DMS114 treated with DMSO at 0.1 percent for 48 hours (cell line): ENCODE measurements around the gene SHISA2.

Experiments
- DNase-seq: peaks from one replicate; lab custom pipeline; 2025; ENCODE audit not compliant: unreplicated experiment; lab: John Stamatoyannopoulos, UW

The SHISA2 gene

DNA sequence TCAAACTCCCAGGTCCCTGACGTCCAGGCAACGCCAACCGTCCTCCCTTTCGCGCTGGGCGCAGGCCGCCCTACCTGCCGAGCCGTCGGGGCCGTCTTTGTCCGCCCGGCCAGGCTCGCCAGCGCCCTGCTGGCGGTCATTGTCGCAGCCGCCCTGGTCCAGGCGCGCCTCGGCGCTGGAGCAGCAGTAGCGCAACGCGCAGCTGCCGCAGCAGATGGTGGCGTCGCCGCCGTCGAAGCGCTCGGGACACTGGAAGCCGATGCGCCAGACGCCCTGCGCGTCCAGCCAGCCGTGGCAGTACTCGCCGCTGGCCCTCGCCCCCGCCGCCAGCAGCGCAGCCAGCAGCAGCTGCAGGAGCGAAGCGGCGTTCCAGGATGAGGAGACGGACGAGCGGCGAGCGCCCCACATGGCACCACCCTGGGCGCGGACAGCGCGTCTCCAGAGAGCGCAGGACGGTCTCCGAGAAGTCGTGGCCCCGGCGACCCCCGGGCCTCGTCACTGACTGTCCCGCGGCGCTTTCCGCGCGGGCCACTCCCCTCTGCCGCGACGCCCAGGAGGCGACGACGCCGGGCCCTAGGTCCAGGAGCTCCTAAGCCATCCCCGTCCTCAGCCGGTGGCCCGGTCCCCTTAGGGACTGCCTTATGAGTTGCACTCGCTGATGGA lies 1.1 kb downstream of the SHISA2 start:
- peak; percentile 7 for DNase-seq

- no peak for DNase-seq
Measured at GRCh38 chr13:26048741-26049140, 3.1 kb downstream of the SHISA2 start.

DNA sequence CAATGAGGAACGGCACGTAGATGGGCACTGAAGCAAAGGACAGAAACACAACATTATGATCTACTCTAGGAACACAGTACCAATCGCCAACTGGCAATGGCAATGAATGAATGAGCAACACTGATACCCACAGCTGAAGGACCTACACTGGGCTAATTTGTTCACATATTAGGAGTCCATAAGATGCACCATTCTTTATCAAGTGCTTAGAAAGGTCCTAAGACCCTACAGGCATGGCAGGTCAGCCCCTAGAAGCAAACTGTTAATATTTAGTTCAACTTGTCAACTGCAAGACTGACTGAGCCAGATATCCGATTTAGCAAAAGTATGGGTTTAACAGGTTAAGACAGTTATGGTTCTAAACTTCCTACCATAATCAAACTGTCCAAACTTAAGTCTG lies 4.8 kb downstream of the SHISA2 start:
- DNase-seq: no peak

GRCh38 chr13:26046639-26047038 lies 5.2 kb downstream of the SHISA2 start:
- DNase-seq: no peak

DNA sequence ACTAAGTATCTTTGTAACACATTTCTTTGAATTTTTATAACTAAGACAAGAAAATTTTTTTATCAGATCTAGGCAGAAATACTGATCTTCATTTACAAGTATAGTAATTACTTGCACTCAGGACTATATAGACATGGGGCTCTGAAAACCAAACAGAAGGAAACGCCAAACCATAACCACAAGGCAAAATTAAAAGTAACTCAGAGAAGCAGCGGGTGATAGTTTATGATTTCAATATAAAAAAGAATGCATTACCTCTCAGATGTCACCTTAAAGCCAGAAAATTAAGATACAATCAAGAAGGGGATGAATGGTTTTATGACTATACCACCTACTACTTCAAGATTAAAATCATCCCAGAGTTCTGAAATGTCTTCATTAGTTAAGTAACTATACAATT lies 6.7 kb downstream of the SHISA2 start:
- DNase-seq: no peak

DNA sequence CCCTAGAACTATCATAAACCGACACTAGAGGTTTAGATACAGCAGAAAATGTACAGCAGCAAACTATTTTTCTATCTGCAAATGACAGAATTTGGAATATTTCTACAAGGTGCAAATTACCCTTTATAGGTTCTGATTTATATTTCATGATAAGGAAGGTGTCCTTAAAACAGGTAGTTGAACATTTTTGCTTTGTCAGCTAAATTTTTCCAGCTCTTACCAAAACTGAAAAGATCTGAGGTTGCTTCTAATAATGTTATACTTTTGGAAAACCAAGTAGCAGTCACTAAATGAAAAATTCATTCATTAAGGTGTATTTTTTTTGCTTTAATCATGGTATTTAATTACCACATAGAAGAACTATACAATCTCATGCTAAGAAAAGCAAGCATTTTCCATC lies 9.0 kb downstream of the SHISA2 start:
- DNase-seq: no peak

- no peak for DNase-seq
Measured at GRCh38 chr13:26041444-26041843, 10.4 kb downstream of the SHISA2 start.

GRCh38 chr13:26038931-26039475 lies 12.8 kb downstream of the SHISA2 start:
- DNase-seq: no peak

GRCh38 chr13:26037302-26037701 lies 14.5 kb downstream of the SHISA2 start:
- DNase-seq: no peak

DNA sequence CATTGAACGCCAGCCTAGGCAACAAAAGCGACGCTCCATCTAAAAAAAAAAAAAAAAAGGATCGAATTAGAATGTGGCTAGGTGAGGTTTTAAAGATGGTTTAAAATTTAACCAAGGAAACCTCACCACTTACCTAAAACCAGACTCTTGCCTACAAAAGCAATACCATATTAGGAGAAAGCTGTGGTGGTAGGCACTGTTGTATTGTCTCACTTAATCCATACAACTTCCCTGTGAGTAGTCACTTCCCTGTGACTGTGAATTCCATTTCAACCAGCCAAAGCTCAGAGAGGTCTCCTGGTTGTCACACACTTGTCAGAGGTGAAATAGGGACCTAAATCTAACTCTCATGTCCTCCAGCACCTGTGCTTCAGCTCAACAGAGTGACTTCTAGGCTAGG lies 15.4 kb downstream of the SHISA2 start:
- DNase-seq: no peak

- no peak for DNase-seq
Measured at GRCh38 chr13:26034018-26034417, 17.8 kb downstream of the SHISA2 start.

GRCh38 chr13:26030331-26030730 lies 21.5 kb downstream of the SHISA2 start:
- DNase-seq: no peak

DNA sequence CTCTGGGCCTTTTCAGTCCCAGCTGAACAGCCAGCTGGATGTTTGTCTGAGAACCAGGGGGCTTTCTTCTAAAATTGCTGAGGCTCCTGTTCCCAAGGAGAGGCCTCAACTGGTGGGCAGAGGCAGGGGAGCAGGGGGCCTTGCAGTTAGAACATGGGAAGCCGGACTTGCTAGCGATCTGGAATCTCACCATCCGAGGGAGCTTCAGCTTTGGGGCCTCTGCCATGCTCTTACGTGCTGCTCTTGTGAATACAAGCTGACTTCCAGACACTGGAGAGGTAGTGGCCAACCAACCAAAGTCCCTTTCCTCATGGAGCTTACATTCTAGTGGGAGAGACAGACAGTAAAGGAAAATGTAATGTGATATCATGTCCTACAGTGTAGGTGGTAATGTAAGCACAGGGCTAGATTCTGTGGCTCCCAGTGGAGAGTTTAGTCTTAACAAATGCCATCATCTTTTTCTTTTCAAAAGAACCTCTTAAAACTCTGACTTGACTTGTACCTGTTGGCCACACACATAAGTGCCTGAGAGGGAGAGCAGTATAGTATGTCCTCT lies 22.2 kb downstream of the SHISA2 start:
- DNase-seq: no peak

DNA sequence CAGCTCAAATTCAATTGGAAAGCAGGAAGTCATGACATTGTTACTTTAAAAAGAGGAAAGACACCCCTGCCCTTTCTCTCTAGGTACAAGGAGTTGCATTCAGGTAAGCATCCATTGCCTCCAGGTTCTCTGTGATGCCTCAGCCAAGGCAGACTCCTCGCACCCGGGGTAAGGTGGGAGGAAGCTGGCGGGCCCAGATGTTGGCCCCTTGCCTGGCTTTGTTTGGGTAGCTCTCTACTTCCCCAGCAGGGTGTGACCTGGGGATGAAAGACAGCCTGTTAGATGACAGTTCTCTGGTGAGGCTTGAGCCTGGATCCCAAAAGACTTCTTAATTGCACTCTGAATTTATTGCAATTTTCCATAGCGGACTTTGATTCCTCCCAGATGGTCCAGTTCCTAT lies 25.6 kb downstream of the SHISA2 start:
- DNase-seq: no peak

DNA sequence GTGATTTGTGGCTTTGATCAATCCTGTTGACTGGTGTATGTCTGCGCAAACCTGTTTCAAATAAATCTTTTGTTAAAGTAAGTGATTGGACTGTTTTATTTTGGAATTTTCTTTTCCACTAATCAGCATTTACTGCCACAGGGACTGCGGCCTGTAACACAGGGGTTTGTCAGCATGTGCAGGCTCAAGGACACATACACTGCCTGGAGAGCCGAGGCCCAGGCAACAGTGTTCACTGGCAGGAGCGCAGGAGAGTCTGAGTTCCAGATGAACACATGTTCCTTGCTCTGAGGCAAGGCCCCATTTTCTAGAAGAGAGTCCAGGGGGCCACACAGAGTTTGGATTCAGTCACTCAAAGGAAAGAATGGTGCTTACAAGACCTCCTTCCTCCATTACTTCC lies 26.0 kb downstream of the SHISA2 start:
- DNase-seq: no peak

- DNase-seq: no peak
Measured at GRCh38 chr13:26025196-26025595, 26.6 kb downstream of the SHISA2 start.

- DNase-seq: no peak
Measured at GRCh38 chr13:26024558-26024957, 27.3 kb downstream of the SHISA2 start.

DNA sequence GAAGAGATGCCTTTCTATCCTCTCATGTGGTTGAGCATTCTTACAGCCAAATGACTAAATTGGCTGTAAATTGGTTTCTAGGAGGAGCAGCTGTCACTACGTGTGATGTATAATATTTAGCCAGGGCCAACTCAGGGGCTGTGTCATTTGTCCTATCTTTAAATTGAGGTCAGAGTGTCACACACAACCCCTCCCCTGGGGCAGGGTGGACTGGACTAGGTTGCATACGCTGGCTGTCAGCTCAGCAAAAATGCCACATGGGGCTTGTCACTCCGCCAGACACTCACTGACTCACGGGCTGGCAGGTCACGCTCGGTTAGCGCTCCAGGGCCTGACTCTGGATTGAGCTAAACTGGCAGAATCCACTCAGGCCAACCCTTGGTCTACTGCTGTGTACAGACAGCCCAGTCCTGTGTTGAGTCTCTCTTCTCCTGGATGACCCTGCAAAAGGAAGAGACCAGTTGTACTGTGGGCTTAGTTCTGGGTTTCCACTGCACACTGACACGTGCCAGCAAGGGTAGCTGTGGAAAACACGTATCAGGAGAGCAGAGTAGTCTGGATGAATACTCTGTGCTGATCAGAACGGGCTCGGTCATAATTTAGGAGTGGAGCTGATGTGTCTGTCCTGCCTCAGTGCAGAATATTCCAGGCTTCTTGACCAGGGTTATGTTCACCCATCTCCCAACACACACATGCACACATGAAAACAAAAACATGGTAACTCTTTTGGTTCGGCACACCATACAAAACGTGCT lies 29.1 kb downstream of the SHISA2 start:
- DNase-seq: no peak

DNA sequence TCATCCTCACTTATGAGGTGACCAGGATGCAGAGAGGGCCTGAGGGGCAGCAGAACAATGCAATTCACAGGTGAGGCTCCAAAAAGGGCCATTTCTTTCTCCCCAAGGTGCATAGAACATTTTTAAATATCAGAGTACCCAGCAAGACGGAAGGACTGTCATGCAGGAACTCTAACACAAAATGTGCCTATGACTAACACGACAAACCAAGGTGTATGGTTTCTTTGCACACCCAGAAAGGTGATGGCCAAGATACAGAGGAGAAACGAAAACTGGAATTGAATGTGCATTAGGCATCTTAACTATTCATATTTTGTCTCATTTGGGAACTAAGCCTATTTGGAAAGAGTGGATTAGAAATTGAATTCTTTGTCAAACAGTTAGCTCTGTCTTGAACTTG lies 29.9 kb downstream of the SHISA2 start:
- no peak for DNase-seq

GRCh38 chr13:26021516-26021915 lies 30.3 kb downstream of the SHISA2 start:
- no peak for DNase-seq

DNA sequence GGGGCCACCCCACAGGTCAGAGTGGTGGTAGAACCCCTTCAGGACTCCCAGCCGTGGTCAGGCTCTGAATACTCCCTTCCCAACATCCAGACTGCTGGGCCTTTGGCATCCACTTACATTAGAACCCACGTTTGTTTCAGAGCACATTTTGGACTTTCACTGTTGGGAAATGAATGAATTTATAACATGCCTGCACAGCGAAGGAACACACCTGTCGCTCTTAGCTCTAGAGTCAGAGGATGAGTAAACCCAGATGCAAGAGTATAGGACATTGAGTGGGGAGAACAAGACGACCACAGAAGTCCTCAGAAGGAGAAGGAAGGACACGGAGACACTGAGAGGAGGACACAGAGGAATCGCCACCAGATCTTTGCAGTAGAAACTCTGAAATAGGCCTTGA lies 30.9 kb downstream of the SHISA2 start:
- DNase-seq: no peak
